Caco-2 (cell line): ENCODE data around the gene SLC18B1. TPM values are rescaled to one million over a fixed set of nuclear protein-coding genes. Genes with fewer than 3 reads are reported as not detected.
A peak's percentile ranks its signal among the peaks of the same experiment; 100 is the strongest.

Experiments used
- BruUV-seq: library from RNA; stranded (reverse); fragments of 400-500 nt; replicated peaks from 2 replicates; lab custom pipeline; 2021; lab: Mats Ljungman, UMichigan
- CTCF ChIA-PET: fragments of 300-600 bp; sonication (Branson Sonifier 250); formaldehyde crosslinking; loops from one replicate; lab custom pipeline; 2022; ENCODE audit warnings: antibody characterized with exemption; lab: Charles Lee
- POLR2A ChIA-PET: fragments of 300-600 bp; sonication (Branson Sonifier 250); formaldehyde crosslinking; loops from one replicate; lab custom pipeline; 2022; ENCODE audit warnings: antibody characterized with exemption; lab: Charles Lee
- DNase-seq, 2 experiments: peaks; one replicate each; pipeline versions ENCODE4 v3.0.0 to v3.0.0-alpha.2; 2020 to 2022
- H3K27me3 ChIP-seq: replicated peaks from 2 replicates; pipeline ENCODE4 v1.6.0; 2011; ENCODE audit warnings: low read length; ENCODE audit not compliant: control insufficient read depth, insufficient read depth
- H3K36me3 ChIP-seq: 2 replicates; pipeline ENCODE4 v1.5.1; 2011; ENCODE audit warnings: low read length; ENCODE audit not compliant: control insufficient read depth, insufficient read depth
- H3K4me1 ChIP-seq: fragments of 250-450 bp; sonication (Bioruptor Pico); 2 replicates; pipeline ENCODE4 v1.5.1; 2020; ENCODE audit warnings: mild to moderate bottlenecking
- H3K4me3 ChIP-seq: 2 replicates; pipeline ENCODE4 v1.5.1; 2011; ENCODE audit warnings: low read depth, mild to moderate bottlenecking, control low read depth, low read length
- H3K9me3 ChIP-seq: fragments of 250-450 bp; sonication (Bioruptor Pico); 2 replicates; pipeline ENCODE4 v1.5.1; 2020; ENCODE audit warnings: mild to moderate bottlenecking, moderate library complexity
- H3K27ac Mint-ChIP-seq: one replicate; pipeline ENCODE4 v1.8.0; 2022; ENCODE audit warnings: mixed read lengths; ENCODE audit not compliant: unreplicated experiment
- H3K27me3 Mint-ChIP-seq: one replicate; pipeline ENCODE4 v1.8.0; 2022; ENCODE audit warnings: mixed read lengths; ENCODE audit not compliant: insufficient read depth, unreplicated experiment
- H3K36me3 Mint-ChIP-seq: one replicate; pipeline ENCODE4 v1.8.0; 2022; ENCODE audit warnings: mild to moderate bottlenecking, mixed read lengths; ENCODE audit not compliant: insufficient read depth, unreplicated experiment
- H3K4me1 Mint-ChIP-seq: one replicate; pipeline ENCODE4 v1.8.0; 2022; ENCODE audit warnings: low read depth, mixed read lengths; ENCODE audit not compliant: unreplicated experiment
- H3K4me3 Mint-ChIP-seq: one replicate; pipeline ENCODE4 v1.8.0; 2022; ENCODE audit warnings: mild to moderate bottlenecking, moderate library complexity, mixed read lengths; ENCODE audit not compliant: unreplicated experiment
- H3K9me3 Mint-ChIP-seq: one replicate; pipeline ENCODE4 v1.8.0; 2022; ENCODE audit warnings: mixed read lengths; ENCODE audit not compliant: unreplicated experiment
- intact Hi-C: fragments of 100-400 bp; cut with micrococcal nuclease; formaldehyde crosslinking; loops from one replicate; pipeline ENCODE4 v1.10.0; 2022; ENCODE audit not compliant: unreplicated experiment
- total RNA-seq: library from RNA; stranded (reverse); gene quantifications from 2 replicates; pipeline ENCODE4 v1.2.3, GENCODE V29; 2022
- TF ChIP-seq, protein P1 (sequence below), 2 experiments: fragments of 200-600 bp in 1 of 2; IDR thresholded peaks; 1 replicate in 1 of 2; 2 replicates in 1 of 2; pipeline versions ENCODE4 v1.5.1 to v1.8.0; 2011 to 2022; ENCODE audit warnings: antibody characterized with exemption in 1 of 2, control low read depth in 1 of 2, inconsistent platforms in 1 of 2, low read depth in 1 of 2, low read length in 1 of 2, mild to moderate bottlenecking in 1 of 2, moderate library complexity in 1 of 2; ENCODE audit not compliant: insufficient read depth in 1 of 2, severe bottlenecking in 1 of 2, unreplicated experiment in 1 of 2

Gene SLC18B1
- total RNA-seq, 1 experiment from 2014 or later = 7.8 TPM

DNA sequence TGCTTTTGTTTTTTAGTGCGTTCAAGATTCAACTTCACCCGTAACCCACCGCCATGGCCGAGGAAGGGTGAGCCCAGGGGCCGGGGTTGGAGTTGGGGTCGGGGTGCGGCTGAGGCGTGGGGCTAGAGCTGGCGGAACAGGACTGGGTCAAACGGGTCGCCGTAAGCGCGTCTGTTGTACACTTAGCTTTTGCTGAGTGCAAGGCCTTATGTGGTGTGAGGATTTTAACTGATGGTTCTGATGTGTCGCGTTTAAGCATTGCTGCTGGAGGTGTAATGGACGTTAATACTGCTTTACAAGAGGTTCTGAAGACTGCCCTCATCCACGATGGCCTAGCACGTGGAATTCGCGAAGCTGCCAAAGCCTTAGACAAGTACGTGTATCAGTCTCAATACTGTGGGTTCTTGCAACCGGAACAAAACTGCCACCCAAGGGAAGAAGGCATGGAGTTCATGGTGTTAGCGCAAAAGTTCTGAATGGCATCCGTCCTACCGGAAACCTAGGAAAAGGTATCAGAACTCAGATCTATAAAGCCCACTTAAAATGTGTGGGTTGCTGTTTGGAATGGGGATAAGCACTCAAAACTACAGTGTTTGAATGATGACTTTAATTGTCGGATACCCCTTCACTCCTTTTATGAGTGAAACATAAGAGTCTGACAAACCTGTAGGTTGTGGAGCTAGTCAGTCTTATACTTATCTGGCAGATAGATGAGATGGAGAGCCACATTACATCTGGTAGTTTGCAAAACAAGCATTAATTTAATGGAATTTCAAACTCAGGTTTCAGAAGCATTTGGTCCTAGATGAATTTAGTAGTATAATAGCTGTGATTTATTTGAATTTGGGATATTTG, 16.5 kb upstream of the SLC18B1 start:
- TF ChIP-seq, protein P1, sequence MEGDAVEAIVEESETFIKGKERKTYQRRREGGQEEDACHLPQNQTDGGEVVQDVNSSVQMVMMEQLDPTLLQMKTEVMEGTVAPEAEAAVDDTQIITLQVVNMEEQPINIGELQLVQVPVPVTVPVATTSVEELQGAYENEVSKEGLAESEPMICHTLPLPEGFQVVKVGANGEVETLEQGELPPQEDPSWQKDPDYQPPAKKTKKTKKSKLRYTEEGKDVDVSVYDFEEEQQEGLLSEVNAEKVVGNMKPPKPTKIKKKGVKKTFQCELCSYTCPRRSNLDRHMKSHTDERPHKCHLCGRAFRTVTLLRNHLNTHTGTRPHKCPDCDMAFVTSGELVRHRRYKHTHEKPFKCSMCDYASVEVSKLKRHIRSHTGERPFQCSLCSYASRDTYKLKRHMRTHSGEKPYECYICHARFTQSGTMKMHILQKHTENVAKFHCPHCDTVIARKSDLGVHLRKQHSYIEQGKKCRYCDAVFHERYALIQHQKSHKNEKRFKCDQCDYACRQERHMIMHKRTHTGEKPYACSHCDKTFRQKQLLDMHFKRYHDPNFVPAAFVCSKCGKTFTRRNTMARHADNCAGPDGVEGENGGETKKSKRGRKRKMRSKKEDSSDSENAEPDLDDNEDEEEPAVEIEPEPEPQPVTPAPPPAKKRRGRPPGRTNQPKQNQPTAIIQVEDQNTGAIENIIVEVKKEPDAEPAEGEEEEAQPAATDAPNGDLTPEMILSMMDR (IDR thresholded peaks at IDR 0.05; ENCODE audit: insufficient read depth in 1 of 2, low read depth in 1 of 2, low read length in 1 of 2, severe bottlenecking in 1 of 2, unreplicated experiment in 1 of 2) = no peak
- intact Hi-C loops = loop anchor here (1.0 kb wide), 1 partner anchor 303 kb away; no protein-coding TSS in a partner anchor
- Mint-ChIP-seq H3K4me3 (peak overlapping the region; percentile 97), H3K36me3 (peaks cover 72% of the 10 kb centered on the region), H3K4me1 (peaks cover 17% of the 10 kb centered on the region), H3K27me3 (no peaks in the 10 kb centered on the region), H3K27ac (peak overlapping the region; percentile 98), H3K9me3 (no peaks in the 10 kb centered on the region)
- H3K27me3 ChIP-seq = no peaks in the 10 kb centered on the region
- H3K4me1 ChIP-seq = peaks cover 5% of the 10 kb centered on the region; the same call in 1 of the 2 replicates
- TSS peak; percentile 68 for BruUV-seq
- H3K9me3 ChIP-seq = no peaks in the 10 kb centered on the region
- H3K4me3 ChIP-seq = peak overlapping the region; percentile 85
- DNase-seq = no peak
- POLR2A ChIA-PET = interaction anchor here (1.3 to 1.5 kb wide), 2 partner anchors 16 to 302 kb away, joined by 3 to 6 read pairs; partner anchors contain the start of gene STX7
- CTCF ChIA-PET = interaction anchor here (0.9 kb wide), 1 partner anchor 754 kb away, joined by 3 read pairs; no protein-coding TSS in a partner anchor
- H3K36me3 ChIP-seq = peaks cover 14% of the 10 kb centered on the region

- peaks cover 5% of the 10 kb centered on the region; the same call in 1 of the 2 replicates for H3K4me1 ChIP-seq
- peak overlapping the region; percentile 69 for H3K4me3 ChIP-seq
- H3K36me3 Mint-ChIP-seq = peaks cover 56% of the 10 kb centered on the region
- peaks cover 14% of the 10 kb centered on the region for H3K36me3 ChIP-seq
- peaks cover 4% of the 10 kb centered on the region for H3K27me3 Mint-ChIP-seq
- CTCF ChIA-PET = interaction anchor here (0.6 to 0.8 kb wide), 3 partner anchors 13 to 98 kb away, joined by 3 to 4 read pairs (median 3); no protein-coding TSS in a partner anchor
- H3K27me3 ChIP-seq = no peaks in the 10 kb centered on the region
- DNase-seq = peak; percentile 27 to 46
- TF ChIP-seq, protein P1 (IDR thresholded peaks at IDR 0.05; ENCODE audit: insufficient read depth in 1 of 2, low read depth in 1 of 2, low read length in 1 of 2, severe bottlenecking in 1 of 2, unreplicated experiment in 1 of 2) = no peak
- POLR2A ChIA-PET = interaction anchor here (0.6 to 1.1 kb wide), 3 partner anchors 15 to 952 kb away, joined by 3 to 4 read pairs (median 3); partner anchors contain the start of gene SLC18B1
- TSS peak; percentile 73 for BruUV-seq
- H3K4me1 Mint-ChIP-seq = peaks cover 6% of the 10 kb centered on the region
- H3K27ac Mint-ChIP-seq = peak overlapping the region; percentile 98
- no peaks in the 10 kb centered on the region for H3K9me3 ChIP-seq
- H3K4me3 Mint-ChIP-seq = peak overlapping the region; percentile 97
- no peaks in the 10 kb centered on the region for H3K9me3 Mint-ChIP-seq
- intact Hi-C loops = no loop called here
Observed at GRCh38 chr6:132813173-132813856, 14.9 kb upstream of the SLC18B1 start.

GRCh38 chr6:132812756-132813172, 14.3 kb upstream of the SLC18B1 start:
- BruUV-seq = no TSS peak
- peaks cover 4% of the 10 kb centered on the region for H3K27me3 Mint-ChIP-seq
- peaks cover 5% of the 10 kb centered on the region; the same call in 1 of the 2 replicates for H3K4me1 ChIP-seq
- no peak for DNase-seq
- H3K9me3 ChIP-seq = no peaks in the 10 kb centered on the region
- peaks cover 50% of the 10 kb centered on the region for H3K36me3 Mint-ChIP-seq
- no peaks in the 10 kb centered on the region for H3K27me3 ChIP-seq
- peak overlapping the region; percentile 97 for H3K4me3 Mint-ChIP-seq
- peak overlapping the region; percentile 98 for H3K27ac Mint-ChIP-seq
- H3K9me3 Mint-ChIP-seq = no peaks in the 10 kb centered on the region
- intact Hi-C loops = no loop called here
- TF ChIP-seq, protein P1 (IDR thresholded peaks at IDR 0.05; ENCODE audit: insufficient read depth in 1 of 2, low read depth in 1 of 2, low read length in 1 of 2, severe bottlenecking in 1 of 2, unreplicated experiment in 1 of 2) = no peak
- H3K4me1 Mint-ChIP-seq = peaks cover 6% of the 10 kb centered on the region
- CTCF ChIA-PET = interaction anchor here (0.6 to 0.8 kb wide), 3 partner anchors 12 to 97 kb away, joined by 3 to 4 read pairs (median 3); no protein-coding TSS in a partner anchor
- H3K4me3 ChIP-seq = peak overlapping the region; percentile 69
- POLR2A ChIA-PET = interaction anchor here (0.6 to 1.1 kb wide), 3 partner anchors 15 to 951 kb away, joined by 3 to 4 read pairs (median 3); partner anchors contain the start of gene SLC18B1
- peaks cover 11% of the 10 kb centered on the region for H3K36me3 ChIP-seq
